Astrocyte of the spinal cord (primary cell): ENCODE data around the gene ING2.

ENCODE experiments used
- DNase-seq: peaks from one replicate; pipeline ENCODE4 v3.0.0; 2011; ENCODE audit warnings: low read depth, low spot score
- H3K4me3 ChIP-seq: 2 replicates; pipeline ENCODE4 v1.5.1; 2011; ENCODE audit warnings: low read depth, mild to moderate bottlenecking, low read length, moderate library complexity
- in situ Hi-C: cut with HindIII; loops from 2 replicates; pipeline ENCODE4 v1.10.0; 2017; ENCODE audit warnings: low sequenced_read_pairs
- TF ChIP-seq, protein P1 (sequence below): IDR thresholded peaks from 2 replicates; pipeline ENCODE4 v1.5.1; 2012; ENCODE audit warnings: low read depth, mild to moderate bottlenecking, low read length, inconsistent platforms

ING2 gene

DNA sequence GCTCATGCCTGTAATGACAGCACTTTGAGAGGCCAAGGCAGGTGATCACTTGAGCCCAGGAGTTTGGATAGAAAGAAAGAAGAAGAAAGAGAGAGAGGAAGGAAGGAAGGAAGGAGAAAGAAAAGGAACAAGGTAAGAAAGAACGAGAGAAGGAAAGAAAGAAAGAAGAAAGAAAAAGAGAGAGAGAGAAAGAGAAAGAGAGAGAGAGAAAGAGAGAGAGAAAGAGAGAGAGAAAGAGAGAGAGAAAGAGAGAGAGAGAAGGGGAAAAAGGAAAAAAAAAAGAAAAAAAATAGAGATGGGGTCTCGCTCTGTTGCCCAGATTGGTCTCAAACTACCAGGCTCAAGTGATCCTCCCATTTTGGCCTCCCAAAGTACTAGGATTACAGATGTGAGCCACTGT is 22.5 kb downstream of the ING2 start:
- TF ChIP-seq, protein P1, sequence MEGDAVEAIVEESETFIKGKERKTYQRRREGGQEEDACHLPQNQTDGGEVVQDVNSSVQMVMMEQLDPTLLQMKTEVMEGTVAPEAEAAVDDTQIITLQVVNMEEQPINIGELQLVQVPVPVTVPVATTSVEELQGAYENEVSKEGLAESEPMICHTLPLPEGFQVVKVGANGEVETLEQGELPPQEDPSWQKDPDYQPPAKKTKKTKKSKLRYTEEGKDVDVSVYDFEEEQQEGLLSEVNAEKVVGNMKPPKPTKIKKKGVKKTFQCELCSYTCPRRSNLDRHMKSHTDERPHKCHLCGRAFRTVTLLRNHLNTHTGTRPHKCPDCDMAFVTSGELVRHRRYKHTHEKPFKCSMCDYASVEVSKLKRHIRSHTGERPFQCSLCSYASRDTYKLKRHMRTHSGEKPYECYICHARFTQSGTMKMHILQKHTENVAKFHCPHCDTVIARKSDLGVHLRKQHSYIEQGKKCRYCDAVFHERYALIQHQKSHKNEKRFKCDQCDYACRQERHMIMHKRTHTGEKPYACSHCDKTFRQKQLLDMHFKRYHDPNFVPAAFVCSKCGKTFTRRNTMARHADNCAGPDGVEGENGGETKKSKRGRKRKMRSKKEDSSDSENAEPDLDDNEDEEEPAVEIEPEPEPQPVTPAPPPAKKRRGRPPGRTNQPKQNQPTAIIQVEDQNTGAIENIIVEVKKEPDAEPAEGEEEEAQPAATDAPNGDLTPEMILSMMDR, result no peak
- H3K4me3 ChIP-seq, result no peak overlapping the region
- no peak for DNase-seq
- in situ Hi-C loops, result no loop called here

GRCh38 chr4:183532821-183533220 is 28.0 kb downstream of the ING2 start:
- DNase-seq, result peak; percentile 61
- no peak overlapping the region for H3K4me3 ChIP-seq
- in situ Hi-C loops, result no loop called here
- TF ChIP-seq, protein P1, result no peak

GRCh38 chr4:183533698-183534097 is 28.8 kb downstream of the ING2 start:
- in situ Hi-C loops, result no loop called here
- H3K4me3 ChIP-seq, result no peak overlapping the region
- no peak for DNase-seq
- TF ChIP-seq, protein P1, result no peak

DNA sequence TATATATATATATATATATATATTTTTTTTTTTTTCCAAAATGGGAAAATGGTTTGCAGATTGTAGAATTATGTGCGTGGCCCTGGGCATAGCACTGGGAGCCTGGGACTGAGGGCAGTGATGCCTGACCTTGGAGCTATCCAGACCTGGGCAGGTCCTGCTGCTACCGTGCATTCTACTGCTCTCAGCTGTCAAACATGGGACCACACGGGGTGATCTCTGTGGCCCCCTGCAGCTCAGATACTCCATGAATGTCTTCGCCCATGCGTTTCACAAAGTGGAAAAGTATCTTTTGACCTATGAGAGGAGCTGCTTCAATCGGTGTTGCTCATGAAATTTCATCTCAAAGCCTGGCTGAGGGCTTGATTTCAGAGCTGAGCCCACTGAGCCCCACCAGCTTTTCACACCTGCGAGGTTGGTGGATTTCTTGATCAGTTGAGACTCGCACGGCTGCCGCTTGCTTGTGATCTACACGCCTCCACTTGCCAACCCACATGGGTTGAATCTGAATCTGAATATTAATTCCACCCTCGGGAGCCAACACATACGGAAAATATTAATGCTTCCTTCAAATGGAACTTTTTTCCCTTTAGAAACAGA is 35.7 kb downstream of the ING2 start:
- H3K4me3 ChIP-seq, result no peak overlapping the region
- in situ Hi-C loops, result no loop called here
- TF ChIP-seq, protein P1, result no peak
- no peak for DNase-seq

- H3K4me3 ChIP-seq, result no peak overlapping the region
- TF ChIP-seq, protein P1, result no peak
- DNase-seq, result peak; percentile 6
- in situ Hi-C loops, result no loop called here
Observed at GRCh38 chr4:183541010-183541751, 36.3 kb downstream of the ING2 start.

DNA sequence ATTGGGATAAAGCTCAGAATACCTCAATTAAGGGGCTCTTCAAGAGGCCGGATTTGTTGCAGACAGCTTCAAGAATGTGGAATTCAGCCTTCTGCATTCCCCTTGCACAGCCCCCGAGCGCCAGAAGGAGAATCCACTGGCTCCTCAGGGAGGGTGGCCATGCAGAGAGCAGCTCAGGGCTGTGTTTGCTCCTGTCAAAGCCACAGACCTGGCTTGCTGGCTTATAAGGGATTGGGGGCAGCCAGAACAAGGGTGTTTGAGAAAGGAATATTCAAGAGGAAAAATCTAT is 36.8 kb downstream of the ING2 start:
- no peak for DNase-seq
- in situ Hi-C loops, result no loop called here
- H3K4me3 ChIP-seq, result no peak overlapping the region
- TF ChIP-seq, protein P1, result no peak
